Stimulated activated CD4-positive, alpha-beta T cell treated with anti-CD3 and anti-CD28 coated beads, TNF-alpha, amount 100 ng/mL, for 4 hours (primary cell): ENCODE measurements around the gene GDF11.
A peak's percentile ranks its signal among the peaks of the same experiment; 100 is the strongest.

Experiments
- DNase-seq, 3 experiments: peaks; one replicate each; pipeline ENCODE4 v3.0.0-alpha.2; 2020; ENCODE audit warnings: low read depth in 3 of 3

Gene GDF11

GRCh38 chr12:55723516-55724225 lies 19.3 kb upstream of the GDF11 start:
- no peak for DNase-seq

GRCh38 chr12:55724226-55724939 lies 18.5 kb upstream of the GDF11 start:
- DNase-seq, result peak in 1 of 3 experiments; percentile 48

- no peak for DNase-seq
Observed at GRCh38 chr12:55724940-55725309, 18.0 kb upstream of the GDF11 start.

GRCh38 chr12:55725556-55725955 lies 17.4 kb upstream of the GDF11 start:
- no peak for DNase-seq

GRCh38 chr12:55726971-55727370 lies 16.0 kb upstream of the GDF11 start:
- DNase-seq, result no peak

- no peak for DNase-seq
Observed at GRCh38 chr12:55727643-55728185, 15.2 kb upstream of the GDF11 start.

GRCh38 chr12:55728186-55728938 lies 14.6 kb upstream of the GDF11 start:
- DNase-seq, result no peak

GRCh38 chr12:55728939-55729818 lies 13.7 kb upstream of the GDF11 start, which contains the start of gene CD63:
Gene CD63 (minus strand): TSS chr12:55729009. CDS start chr12:55728341, 668 bp downstream.
- peak; percentile 56 to 59 (median 59) for DNase-seq

GRCh38 chr12:55729819-55730818 lies 12.8 kb upstream of the GDF11 start:
- no peak for DNase-seq

- DNase-seq, result no peak
Observed at GRCh38 chr12:55732288-55732687, 10.6 kb upstream of the GDF11 start.

- DNase-seq, result no peak
Observed at GRCh38 chr12:55733021-55733555, 9.8 kb upstream of the GDF11 start.

- no peak for DNase-seq
Observed at GRCh38 chr12:55733858-55734257, 9.1 kb upstream of the GDF11 start.

- no peak for DNase-seq
Observed at GRCh38 chr12:55734595-55734994, 8.3 kb upstream of the GDF11 start.

GRCh38 chr12:55736076-55736475 lies 6.8 kb upstream of the GDF11 start:
- no peak for DNase-seq

GRCh38 chr12:55736780-55737580 lies 5.9 kb upstream of the GDF11 start:
- peak in 1 of 3 experiments; percentile 26 for DNase-seq

GRCh38 chr12:55737581-55738122 lies 5.3 kb upstream of the GDF11 start:
- DNase-seq, result no peak

- DNase-seq, result peak; percentile 50 to 62 (median 53)
Observed at GRCh38 chr12:55738123-55739024, 4.5 kb upstream of the GDF11 start.

GRCh38 chr12:55739025-55739378 lies 3.9 kb upstream of the GDF11 start:
- DNase-seq, result no peak
